Activated B cell treated with CpG ODN at 0.5 μM for 24 hours (primary cell): ENCODE results near the gene ALCAM. TPM values are rescaled to one million over a fixed set of nuclear protein-coding genes. Genes with fewer than 3 reads are reported as not detected.

ENCODE experiments used
- ATAC-seq: fragments of 200-7000 bp; cut with Tn5 transposase; one replicate; pipeline ENCODE4 v1.10.0; 2021; ENCODE audit warnings: low read depth, mild to moderate bottlenecking, moderate library complexity
- CTCF ChIA-PET: fragments of 350-600 bp; sonication (Branson Sonifier 250); formaldehyde crosslinking; loops from one replicate; lab custom pipeline; 2021; ENCODE audit warnings: antibody characterized with exemption; lab: Charles Lee
- POLR2A ChIA-PET: fragments of 350-600 bp; sonication (Branson Sonifier 250); formaldehyde crosslinking; loops from one replicate; lab custom pipeline; 2021; ENCODE audit warnings: antibody characterized with exemption; lab: Charles Lee
- DNase-seq: peaks from one replicate; pipeline ENCODE4 v3.0.0; 2022
- H3K27ac Mint-ChIP-seq: one replicate; pipeline ENCODE4 v1.8.0; 2020; ENCODE audit warnings: mixed read lengths
- H3K27me3 Mint-ChIP-seq: one replicate; pipeline ENCODE4 v1.8.0; 2021; ENCODE audit warnings: mixed read lengths
- H3K36me3 Mint-ChIP-seq: one replicate; pipeline ENCODE4 v1.8.0; 2021; ENCODE audit warnings: low read depth, mixed read lengths
- H3K4me1 Mint-ChIP-seq: one replicate; pipeline ENCODE4 v1.8.0; 2021; ENCODE audit warnings: mixed read lengths
- H3K4me3 Mint-ChIP-seq: one replicate; pipeline ENCODE4 v1.8.0; 2020; ENCODE audit warnings: mild to moderate bottlenecking, mixed read lengths
- H3K9me3 Mint-ChIP-seq: one replicate; pipeline ENCODE4 v1.8.0; 2020; ENCODE audit warnings: mixed read lengths
- intact Hi-C: fragments of 100-400 bp; cut with micrococcal nuclease; formaldehyde crosslinking; loops from one replicate; pipeline ENCODE4 v1.15.1; 2024
- total RNA-seq: library from RNA; stranded (reverse); gene quantifications from 2 replicates; pipeline ENCODE4 v1.2.3, GENCODE V29; 2022
- TF ChIP-seq, protein P1 (sequence below): fragments of 200-600 bp; IDR thresholded peaks from one replicate; pipeline ENCODE4 v1.8.0; 2022; ENCODE audit warnings: antibody characterized with exemption, mild to moderate bottlenecking

Gene ALCAM
- total RNA-seq, 1 donor from 2014 or later: 28.5 TPM

- intact Hi-C loops: no loop called here
- Mint-ChIP-seq H3K4me3 (no peak overlapping the region), H3K27me3 (no peaks in the 10 kb centered on the region), H3K9me3 (no peaks in the 10 kb centered on the region), H3K4me1 (no peaks in the 10 kb centered on the region), H3K36me3 (peaks cover 47% of the 10 kb centered on the region), H3K27ac (no peak overlapping the region)
- ChIA-PET POLR2A (interaction anchor here (0.7 kb wide), 1 partner anchor 697 kb away, joined by 3 read pairs; no protein-coding TSS in a partner anchor), CTCF (no interaction called here)
- TF ChIP-seq, protein P1, sequence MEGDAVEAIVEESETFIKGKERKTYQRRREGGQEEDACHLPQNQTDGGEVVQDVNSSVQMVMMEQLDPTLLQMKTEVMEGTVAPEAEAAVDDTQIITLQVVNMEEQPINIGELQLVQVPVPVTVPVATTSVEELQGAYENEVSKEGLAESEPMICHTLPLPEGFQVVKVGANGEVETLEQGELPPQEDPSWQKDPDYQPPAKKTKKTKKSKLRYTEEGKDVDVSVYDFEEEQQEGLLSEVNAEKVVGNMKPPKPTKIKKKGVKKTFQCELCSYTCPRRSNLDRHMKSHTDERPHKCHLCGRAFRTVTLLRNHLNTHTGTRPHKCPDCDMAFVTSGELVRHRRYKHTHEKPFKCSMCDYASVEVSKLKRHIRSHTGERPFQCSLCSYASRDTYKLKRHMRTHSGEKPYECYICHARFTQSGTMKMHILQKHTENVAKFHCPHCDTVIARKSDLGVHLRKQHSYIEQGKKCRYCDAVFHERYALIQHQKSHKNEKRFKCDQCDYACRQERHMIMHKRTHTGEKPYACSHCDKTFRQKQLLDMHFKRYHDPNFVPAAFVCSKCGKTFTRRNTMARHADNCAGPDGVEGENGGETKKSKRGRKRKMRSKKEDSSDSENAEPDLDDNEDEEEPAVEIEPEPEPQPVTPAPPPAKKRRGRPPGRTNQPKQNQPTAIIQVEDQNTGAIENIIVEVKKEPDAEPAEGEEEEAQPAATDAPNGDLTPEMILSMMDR: no peak
- DNase-seq (no peak), ATAC-seq (no peak)
These were observed 193.1 kb downstream of the ALCAM start for GRCh38 chr3:105559856-105560255.

DNA sequence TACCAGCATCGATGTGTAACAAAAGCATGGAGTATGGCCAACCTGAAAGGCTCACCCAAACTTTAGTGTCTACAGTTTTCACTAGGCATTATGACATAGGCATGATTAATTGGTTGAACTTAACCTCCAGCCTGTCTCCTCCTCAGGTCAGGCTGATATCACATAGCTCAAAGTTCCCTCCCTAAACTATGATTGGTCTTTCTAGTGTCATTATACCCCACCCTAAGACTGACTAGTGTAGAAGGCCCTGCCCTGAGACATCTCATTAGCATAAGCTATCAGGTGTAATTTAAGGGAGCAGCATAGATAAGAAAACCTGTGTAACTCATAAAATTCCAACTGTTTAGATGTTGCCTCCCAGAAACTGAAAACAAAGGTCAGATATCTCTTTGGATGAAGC, 195.2 kb downstream of the ALCAM start:
- POLR2A ChIA-PET: no interaction called here
- intact Hi-C loops: no loop called here
- TF ChIP-seq, protein P1: no peak
- H3K4me3 Mint-ChIP-seq: no peak overlapping the region
- no peaks in the 10 kb centered on the region for H3K4me1 Mint-ChIP-seq
- no peaks in the 10 kb centered on the region for H3K27me3 Mint-ChIP-seq
- CTCF ChIA-PET: no interaction called here
- peaks cover 45% of the 10 kb centered on the region for H3K36me3 Mint-ChIP-seq
- DNase-seq (no peak), ATAC-seq (no peak)
- H3K9me3 Mint-ChIP-seq: no peaks in the 10 kb centered on the region
- H3K27ac Mint-ChIP-seq: no peak overlapping the region

- ATAC-seq (no peak), DNase-seq (no peak)
- H3K27ac Mint-ChIP-seq: no peak overlapping the region
- H3K9me3 Mint-ChIP-seq: no peaks in the 10 kb centered on the region
- H3K4me3 Mint-ChIP-seq: no peak overlapping the region
- CTCF ChIA-PET: no interaction called here
- H3K27me3 Mint-ChIP-seq: no peaks in the 10 kb centered on the region
- peaks cover 38% of the 10 kb centered on the region for H3K36me3 Mint-ChIP-seq
- POLR2A ChIA-PET: no interaction called here
- TF ChIP-seq, protein P1: no peak
- H3K4me1 Mint-ChIP-seq: no peaks in the 10 kb centered on the region
- intact Hi-C loops: no loop called here
These were observed 198.0 kb downstream of the ALCAM start for GRCh38 chr3:105564546-105565288.

GRCh38 chr3:105571005-105571404, 204.3 kb downstream of the ALCAM start:
- no peaks in the 10 kb centered on the region for H3K27me3 Mint-ChIP-seq
- H3K4me3 Mint-ChIP-seq: no peak overlapping the region
- intact Hi-C loops: no loop called here
- no peak overlapping the region for H3K27ac Mint-ChIP-seq
- H3K9me3 Mint-ChIP-seq: peaks cover 3% of the 10 kb centered on the region
- DNase-seq: no peak
- no peak for ATAC-seq
- POLR2A ChIA-PET: no interaction called here
- CTCF ChIA-PET: no interaction called here
- H3K36me3 Mint-ChIP-seq: peaks cover 50% of the 10 kb centered on the region
- H3K4me1 Mint-ChIP-seq: no peaks in the 10 kb centered on the region
- TF ChIP-seq, protein P1: no peak

- ATAC-seq: no peak
- POLR2A ChIA-PET: no interaction called here
These were observed 205.8 kb downstream of the ALCAM start for GRCh38 chr3:105572501-105572900.

More at GRCh38 chr3:105572501-105572900, 205.8 kb downstream of the ALCAM start:
- Mint-ChIP-seq H3K4me3 (no peak overlapping the region), H3K36me3 (peaks cover 52% of the 10 kb centered on the region), H3K9me3 (peaks cover 3% of the 10 kb centered on the region), H3K27ac (no peak overlapping the region), H3K27me3 (no peaks in the 10 kb centered on the region), H3K4me1 (no peaks in the 10 kb centered on the region)
- intact Hi-C loops: no loop called here
- no peak for DNase-seq
- CTCF ChIA-PET: no interaction called here
- TF ChIP-seq, protein P1: no peak
